PC-9 (cell line): ENCODE results near the gene C19orf53.

ENCODE experiments used
- EZH2 ChIP-seq: fragments of 200-600 bp; sonication (generic); IDR thresholded peaks from 2 replicates; pipeline ENCODE4 v1.8.0; 2017; ENCODE audit warnings: antibody characterized with exemption, low read depth
- TF ChIP-seq, protein P1 (sequence below): fragments of 200-600 bp; sonication (generic); conservative IDR thresholded peaks from 2 replicates; pipeline ENCODE4 v1.6.1; 2017; ENCODE audit warnings: mixed run types, antibody characterized with exemption, mild to moderate bottlenecking, moderate library complexity

DNA sequence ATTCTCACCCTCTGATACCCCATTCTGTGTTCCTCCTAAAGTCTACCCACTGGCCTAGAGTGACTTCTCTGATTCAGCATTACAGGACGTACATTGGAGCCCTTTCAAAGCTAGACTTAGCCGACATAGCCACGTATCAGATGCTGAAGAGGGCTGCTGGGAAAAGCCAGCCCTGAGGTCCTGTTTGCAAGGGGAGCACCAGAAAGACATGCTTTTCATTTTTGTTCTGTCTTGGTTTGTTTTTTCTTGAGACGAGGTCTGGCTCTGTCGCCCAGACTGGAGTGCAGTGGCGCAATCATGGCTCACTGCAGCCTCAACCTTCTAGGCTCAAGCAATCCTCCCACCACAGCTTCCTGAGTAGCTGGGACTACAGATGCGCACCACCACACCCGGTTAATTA lies 14.7 kb downstream of the C19orf53 start:
- TF ChIP-seq, protein P1, sequence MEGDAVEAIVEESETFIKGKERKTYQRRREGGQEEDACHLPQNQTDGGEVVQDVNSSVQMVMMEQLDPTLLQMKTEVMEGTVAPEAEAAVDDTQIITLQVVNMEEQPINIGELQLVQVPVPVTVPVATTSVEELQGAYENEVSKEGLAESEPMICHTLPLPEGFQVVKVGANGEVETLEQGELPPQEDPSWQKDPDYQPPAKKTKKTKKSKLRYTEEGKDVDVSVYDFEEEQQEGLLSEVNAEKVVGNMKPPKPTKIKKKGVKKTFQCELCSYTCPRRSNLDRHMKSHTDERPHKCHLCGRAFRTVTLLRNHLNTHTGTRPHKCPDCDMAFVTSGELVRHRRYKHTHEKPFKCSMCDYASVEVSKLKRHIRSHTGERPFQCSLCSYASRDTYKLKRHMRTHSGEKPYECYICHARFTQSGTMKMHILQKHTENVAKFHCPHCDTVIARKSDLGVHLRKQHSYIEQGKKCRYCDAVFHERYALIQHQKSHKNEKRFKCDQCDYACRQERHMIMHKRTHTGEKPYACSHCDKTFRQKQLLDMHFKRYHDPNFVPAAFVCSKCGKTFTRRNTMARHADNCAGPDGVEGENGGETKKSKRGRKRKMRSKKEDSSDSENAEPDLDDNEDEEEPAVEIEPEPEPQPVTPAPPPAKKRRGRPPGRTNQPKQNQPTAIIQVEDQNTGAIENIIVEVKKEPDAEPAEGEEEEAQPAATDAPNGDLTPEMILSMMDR: no peak
- no peak for TF ChIP-seq EZH2
